T-helper 2 cell treated with Interferon-gamma antibody and Interleukin-4, amounts not matched to agents 100 ng/mL and 5 ng/mL, for 36 hours (primary cell): ENCODE measurements around the gene GPR18. TPM values are rescaled to one million over a fixed set of nuclear protein-coding genes. Genes with fewer than 3 reads are reported as not detected.

Source experiments
- intact Hi-C: fragments of 100-400 bp; cut with micrococcal nuclease; formaldehyde crosslinking; loops from one replicate; pipeline ENCODE4 v1.15.1; 2023
- total RNA-seq: library from RNA; stranded (reverse); gene quantifications from 2 replicates; pipeline ENCODE4 v1.2.3, GENCODE V29; 2022

GPR18 gene
- total RNA-seq, 1 donor from 2014 or later, result 11.7 TPM

- intact Hi-C loops, result loop anchor here (1.0 to 10.0 kb wide), 7 partner anchors 14 to 640 kb away; partner anchors contain the start of genes GPR18, GPR183, STK24 and UBAC2
Measured at GRCh38 chr13:99214731-99215130, 43.4 kb downstream of the GPR18 start.

DNA sequence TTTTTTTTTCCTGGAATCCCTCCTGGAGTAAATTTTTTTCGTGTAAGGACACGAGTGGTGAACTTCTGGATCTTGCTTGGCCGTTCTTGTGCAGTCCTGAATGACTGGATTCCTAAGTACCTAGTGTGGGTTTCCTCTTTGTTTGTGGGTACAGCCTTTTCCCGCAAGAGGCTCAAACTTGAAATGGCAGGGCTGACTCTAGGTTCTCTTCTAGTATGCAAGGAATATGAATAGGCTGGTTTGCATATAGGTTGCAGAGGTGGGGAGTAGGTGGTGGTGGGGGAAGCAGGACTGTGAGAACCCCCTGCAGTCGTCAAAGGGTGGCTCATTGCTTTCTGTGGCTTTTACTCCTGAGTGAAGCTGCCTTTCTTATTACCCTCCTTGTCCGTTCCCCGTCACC, 43.9 kb downstream of the GPR18 start:
- intact Hi-C loops, result loop anchor here (2.0 to 10.0 kb wide), 2 partner anchors 13 to 639 kb away; partner anchors contain the start of genes STK24 and UBAC2

DNA sequence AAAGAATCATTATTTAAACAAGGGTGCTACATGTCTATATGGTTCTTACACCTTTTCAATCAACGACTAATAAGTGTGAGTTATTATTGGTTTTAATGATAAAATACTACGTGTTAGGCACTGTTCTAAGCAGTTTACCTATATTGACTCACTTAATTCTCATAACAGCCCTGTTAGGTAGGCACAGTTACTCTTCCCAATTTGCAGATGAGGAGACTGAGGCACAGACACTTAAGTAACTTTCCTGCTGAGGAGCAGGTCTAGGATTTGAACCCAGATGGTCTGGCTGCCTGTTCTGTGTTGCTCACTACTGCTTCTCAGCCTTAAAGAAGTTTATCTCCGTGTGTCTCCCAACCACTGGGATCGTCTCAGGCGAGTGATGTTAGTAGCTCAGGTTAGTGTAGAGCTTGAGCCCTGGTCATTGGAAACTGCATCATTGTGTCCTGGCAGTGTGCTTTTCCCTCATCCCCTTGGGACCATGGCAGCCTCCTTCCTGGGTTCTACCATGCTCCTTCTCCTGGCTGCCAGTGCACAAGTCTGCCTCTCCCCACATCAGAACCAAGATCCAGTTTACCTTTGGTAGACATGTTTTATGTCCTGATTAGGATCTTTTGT, 46.7 kb downstream of the GPR18 start:
- intact Hi-C loops, result loop anchor here (10.0 kb wide), 1 partner anchor 637 kb away; the partner anchor contains the start of gene STK24

- intact Hi-C loops, result loop anchor here (10.0 kb wide), 1 partner anchor 636 kb away; the partner anchor contains the start of gene STK24
Measured at GRCh38 chr13:99210627-99211026, 47.6 kb downstream of the GPR18 start.

DNA sequence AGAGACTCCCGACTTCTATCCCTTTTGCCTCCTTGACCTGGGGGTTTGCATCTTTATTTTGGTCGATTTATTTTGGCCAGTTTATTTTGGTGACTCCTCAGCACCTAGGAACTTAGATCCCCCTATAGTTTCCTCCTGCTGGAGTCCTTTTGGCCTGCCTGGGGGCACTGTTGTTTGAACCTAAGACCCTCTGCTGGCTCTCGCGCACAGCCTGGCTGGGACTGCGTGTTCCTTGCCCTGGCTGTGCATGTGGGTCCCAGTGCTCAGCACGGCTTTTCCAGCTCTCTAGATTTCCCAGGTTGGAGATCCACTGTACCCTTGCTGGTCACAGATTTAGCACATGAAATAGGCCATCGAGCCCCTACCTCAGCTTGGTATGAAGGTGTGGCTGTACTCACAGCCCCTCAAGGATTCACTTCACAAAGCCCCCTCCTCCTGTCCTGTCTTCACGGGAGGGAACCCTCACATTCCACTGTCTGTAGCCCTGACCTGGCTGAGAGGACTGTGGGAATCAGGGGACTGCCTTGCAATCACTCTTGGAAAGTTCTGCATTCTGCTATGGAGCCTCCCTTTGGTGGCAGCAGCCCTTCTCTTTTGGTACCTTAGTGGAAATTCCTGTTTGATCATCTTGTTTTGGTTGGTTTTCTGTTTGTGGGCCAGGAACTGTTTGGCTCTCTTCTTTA, 49.2 kb downstream of the GPR18 start:
- intact Hi-C loops, result no loop called here

GRCh38 chr13:99208185-99208584, 50.0 kb downstream of the GPR18 start:
- intact Hi-C loops, result no loop called here

DNA sequence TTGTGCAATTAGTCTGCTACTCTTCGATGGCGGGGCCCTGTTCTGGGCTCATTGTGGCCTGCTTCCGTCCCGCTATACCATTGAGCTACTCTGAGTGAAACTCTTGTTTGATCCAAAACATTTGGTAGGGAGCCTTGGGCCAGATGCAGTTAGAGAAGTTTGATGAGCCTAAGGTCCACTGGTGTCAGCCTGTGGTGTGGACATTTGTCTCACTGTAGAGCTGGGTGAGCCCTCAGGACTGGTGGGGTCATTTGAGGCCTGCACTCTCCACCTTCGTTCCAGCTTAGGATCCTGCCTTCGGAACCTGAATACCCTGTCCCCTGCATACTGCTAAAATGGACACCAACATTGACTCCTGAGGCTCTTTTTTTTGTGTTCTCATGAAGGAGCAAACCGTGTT, 50.7 kb downstream of the GPR18 start:
- intact Hi-C loops, result no loop called here

GRCh38 chr13:99206873-99207272, 51.3 kb downstream of the GPR18 start:
- intact Hi-C loops, result no loop called here

- intact Hi-C loops, result no loop called here
Measured at GRCh38 chr13:99206226-99206625, 52.0 kb downstream of the GPR18 start.

DNA sequence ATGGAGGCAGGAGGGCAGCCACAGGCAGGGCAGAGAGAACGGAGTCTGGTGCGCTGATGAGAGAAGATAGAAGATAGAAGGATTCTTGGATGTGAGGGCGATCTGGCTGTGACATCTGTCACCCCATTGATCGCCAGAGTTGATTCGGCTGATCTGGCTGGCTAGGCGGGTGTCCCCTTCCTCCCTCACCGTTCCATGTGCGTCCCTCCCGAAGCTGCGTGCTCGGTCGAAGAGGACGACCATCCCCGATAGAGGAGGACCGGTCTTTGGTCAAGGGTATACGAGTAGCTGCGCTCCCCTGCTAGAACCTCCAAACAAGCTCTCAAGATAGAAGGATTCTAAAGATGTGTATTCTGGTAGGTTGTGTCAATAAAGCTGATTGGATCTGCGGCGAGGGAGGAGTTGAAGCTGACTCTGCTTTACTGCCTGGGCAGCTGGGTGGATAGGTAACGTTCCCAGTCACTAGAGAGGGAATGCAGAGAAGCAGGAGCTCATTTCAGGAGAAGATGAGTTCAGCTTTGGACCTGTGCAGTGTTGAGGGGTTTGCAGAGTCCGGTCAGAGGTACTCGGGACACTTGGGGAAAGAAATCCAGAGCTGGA, 52.5 kb downstream of the GPR18 start:
- intact Hi-C loops, result no loop called here

Other genes starting within 250 kb of the GPR18 start
- gene UBAC2, start 57.5 kb downstream of the GPR18 start, total RNA-seq, result 51.6 and 51.8 TPM in 2 replicates
- gene GPR183, start 49.0 kb upstream of the GPR18 start, total RNA-seq, result 68.9 and 69.8 TPM in 2 replicates
- 84.8 and 85.7 TPM in 2 replicates for gene TM9SF2, start 243.1 kb upstream of the GPR18 start, total RNA-seq